CD1c-positive myeloid dendritic cell (primary cell): ENCODE data around the gene DDAH1.

ENCODE experiments used
- DNase-seq: peaks from one replicate; pipeline ENCODE4 v3.0.0-alpha.2; 2016; ENCODE audit errors: extremely low spot score

The DDAH1 gene

DNA sequence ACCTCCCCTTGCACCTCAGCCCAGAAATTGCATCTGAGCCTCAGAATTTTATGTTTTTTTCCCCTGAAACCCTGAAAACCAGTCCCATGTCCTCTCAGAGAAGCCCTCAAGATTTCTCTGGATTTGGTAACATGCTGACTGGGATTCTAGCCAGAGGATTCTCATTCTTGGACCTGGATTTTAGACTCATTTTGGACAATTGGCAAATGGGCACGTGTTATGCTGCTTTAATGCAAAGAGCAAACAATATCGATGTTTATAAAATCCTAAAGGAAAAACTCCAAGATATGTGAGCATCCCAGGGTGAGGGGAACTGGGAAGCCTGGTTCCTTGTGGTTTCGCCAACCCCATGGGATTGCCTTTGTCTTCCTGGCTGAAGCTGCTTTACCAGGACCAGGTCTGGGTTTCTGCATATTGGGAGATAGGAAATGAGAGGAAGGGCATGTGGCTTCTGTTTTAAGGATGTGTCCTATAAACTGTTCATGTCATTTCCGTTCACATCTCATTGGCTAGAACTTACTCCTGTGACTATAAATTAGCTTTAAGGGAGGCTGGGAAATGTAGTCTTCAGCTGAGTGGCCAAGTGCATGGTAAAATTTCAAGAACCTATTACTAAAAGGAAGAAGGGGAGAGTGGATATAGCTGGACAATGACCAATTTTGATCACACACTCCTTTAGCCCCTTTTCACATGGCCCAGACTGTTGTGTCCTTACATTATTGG is 161.4 kb downstream of the DDAH1 start:
- DNase-seq: no peak

GRCh38 chr1:85300140-85300539 is 164.8 kb downstream of the DDAH1 start:
- DNase-seq: no peak

- peak; percentile 8 for DNase-seq
Observed at GRCh38 chr1:85297855-85298629, 166.9 kb downstream of the DDAH1 start.

DNA sequence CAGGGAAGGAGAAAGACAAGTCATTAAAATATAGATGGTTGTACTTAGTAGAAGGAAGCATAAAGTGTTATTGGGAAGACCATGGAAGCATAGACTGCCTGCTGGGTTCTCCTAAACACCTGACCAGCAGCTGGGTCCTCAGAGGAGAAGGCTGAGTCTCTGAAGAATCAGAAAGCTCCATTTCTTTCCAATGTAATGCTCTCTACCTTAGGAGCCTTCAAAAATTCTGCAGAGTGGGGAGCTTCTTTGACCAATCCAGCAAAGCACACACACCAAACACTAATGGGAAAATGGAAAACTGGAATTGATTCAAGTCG is 167.5 kb downstream of the DDAH1 start:
- DNase-seq: no peak

- DNase-seq: no peak
Observed at GRCh38 chr1:85296980-85297379, 168.0 kb downstream of the DDAH1 start.

DNA sequence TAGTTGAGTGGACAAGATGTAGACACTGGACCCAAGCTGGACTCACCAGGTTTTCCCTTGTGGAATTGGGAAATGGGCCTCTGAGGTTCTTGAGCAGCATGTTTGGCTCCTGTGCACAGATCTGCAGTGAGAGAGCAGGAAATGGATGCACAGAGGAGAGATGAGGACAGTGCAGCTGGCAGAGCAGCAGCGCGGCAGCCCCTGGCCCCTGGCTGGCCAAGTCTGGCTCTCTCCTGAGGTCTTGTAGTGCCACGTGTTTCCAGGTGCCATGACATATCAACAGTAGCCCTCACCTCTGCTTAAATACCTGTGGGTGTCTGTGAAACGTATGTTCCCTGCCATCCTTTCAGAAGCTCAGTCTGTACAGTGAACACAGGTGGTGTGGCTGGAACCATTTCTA is 169.3 kb downstream of the DDAH1 start:
- DNase-seq: no peak

DNA sequence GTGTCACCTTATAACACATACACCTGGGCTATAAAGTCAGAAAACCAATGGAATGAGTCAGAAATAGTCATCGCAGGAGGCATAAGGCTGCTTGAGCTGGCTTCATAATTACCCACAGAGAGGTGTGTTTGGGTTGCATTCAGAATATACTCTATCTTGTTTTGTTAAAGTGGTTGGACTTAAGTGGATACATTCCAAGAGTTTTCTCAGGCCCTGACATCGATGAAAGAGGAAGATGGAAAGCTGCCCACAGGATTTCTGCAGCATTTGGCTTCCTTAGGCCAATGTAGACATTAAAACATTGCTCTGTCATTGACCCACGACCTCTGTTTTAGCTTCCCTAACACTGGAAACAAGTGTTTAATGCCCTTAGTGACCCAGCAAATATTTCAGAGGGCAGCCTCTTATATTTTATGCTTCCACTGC is 169.9 kb downstream of the DDAH1 start:
- DNase-seq: no peak

DNA sequence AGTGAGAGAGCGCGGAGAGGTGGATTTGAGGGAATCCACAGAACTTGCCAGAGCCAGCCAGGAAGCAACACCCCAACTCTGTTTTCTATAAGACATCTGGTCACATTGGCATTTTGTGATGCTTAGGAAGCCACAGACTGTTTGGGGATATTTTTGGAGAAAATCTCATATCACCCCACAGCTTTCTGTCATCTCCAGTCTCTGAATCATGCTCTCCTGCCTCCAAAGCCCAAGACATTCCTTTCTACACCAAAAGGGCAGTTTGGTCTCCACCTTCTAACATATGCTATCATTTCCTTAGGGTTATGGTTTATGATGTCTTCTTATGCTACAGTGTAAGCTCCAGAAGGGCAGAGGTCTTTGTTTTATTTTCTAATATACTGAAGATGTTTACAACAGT is 174.1 kb downstream of the DDAH1 start:
- DNase-seq: no peak

DNA sequence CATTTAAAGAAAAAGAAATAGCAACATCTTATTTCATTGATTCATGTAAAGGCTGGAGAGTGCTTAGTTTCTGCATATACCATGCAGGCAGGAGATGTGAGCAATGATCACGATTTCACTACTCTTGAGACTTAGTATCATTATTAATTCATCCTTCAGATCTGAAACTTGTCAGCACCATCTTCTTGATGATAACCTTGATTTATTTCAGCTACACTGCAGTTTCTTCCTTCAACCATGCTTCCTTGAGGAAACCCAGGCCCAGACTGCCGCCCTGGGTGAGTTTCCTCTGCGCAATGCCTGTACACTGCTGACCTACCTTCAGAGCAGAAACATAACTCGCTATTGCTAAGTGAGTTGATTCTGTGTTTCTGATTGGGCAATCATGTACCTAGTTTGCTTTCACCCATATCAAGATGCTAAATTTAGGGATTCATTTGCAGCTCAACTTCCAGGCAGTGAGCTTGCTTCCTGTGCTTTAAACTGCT is 175.1 kb downstream of the DDAH1 start:
- no peak for DNase-seq

DNA sequence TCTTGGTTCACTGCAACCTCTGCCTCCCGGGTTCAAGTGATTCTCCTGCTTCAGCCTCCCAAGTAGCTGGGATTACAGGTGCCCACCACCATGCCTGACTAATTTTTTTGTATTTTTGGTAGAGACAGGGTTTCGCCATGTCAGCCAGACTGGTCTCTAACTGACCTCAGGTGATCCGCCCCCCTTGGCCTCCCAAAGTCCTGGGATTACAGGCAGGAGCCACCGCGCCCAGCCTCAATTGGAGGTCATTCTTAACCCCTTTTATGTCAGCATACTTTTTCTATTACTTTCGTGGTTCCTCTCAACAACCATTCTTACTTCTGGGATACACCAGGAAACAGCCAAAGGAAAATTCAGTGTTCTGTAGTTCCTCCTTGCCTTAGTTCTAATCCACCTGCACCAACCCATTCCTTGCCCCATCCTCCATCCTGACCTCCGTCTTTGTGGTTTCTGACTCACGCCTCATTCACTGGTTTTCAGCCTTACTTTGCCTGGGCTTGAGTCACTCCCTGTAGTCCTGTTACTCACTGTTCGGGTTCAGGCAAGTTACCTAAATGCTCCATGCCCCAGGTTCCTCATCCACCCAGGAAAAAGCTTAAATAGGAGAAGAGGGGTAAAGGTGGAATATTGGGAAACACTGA is 175.6 kb downstream of the DDAH1 start:
- DNase-seq: no peak

DNA sequence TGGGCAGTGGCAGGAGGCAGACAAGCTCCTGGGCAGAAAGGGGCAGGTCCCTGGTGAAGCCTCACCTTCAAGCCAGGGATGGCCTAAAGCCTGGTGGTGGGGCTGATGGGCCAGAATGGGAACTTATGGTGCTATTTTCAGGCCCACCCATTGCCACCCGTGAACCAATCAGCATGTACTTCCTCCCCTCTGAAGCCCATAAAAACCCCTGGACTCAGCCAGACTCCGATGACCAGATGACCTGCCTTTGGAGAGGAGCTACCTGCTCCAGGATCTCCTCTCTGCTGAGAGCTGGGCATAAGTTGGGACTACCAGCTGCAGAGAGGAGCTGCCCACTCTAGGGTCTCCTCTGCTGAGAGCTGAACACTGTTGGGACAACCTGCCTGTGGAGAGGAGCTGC is 180.8 kb downstream of the DDAH1 start:
- no peak for DNase-seq

DNA sequence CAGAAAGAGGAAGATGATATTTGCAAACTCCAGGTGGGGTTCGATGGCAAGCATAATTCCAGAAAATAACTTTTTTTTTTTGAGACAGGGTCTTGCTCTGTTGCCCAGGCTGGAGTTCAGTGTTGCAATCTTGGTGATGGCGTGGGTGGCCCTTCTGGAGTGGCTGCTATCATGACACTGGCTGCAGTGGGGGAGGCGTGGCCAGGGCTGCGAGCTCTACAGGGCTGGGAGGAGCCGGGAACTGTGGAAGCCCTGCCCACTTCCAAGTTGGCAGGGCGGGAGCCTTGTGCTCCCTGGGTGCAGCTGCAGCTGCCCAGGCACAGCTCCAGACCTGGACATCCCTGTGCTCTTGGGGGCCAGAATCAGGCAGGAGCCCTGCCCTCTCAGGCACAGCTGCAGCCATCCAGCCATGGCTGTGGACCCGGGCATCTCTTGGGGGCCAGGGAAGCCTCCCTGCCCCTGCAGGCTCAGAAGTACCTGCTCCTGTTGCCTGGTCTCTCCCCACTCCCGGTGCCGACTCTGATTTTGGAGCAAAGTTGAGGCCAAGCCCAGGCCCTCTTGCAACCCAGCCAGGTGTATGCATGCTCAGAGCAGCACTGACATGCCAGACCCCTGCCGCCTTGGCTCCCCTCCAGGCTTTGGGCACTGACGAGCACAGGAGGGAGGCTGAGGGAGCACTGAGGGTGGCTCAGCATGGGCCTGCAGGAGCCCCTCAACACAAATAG is 181.3 kb downstream of the DDAH1 start:
- no peak for DNase-seq

- DNase-seq: no peak
Observed at GRCh38 chr1:85282424-85282823, 182.5 kb downstream of the DDAH1 start.

GRCh38 chr1:85280636-85281035 is 184.3 kb downstream of the DDAH1 start:
- DNase-seq: no peak

- no peak for DNase-seq
Observed at GRCh38 chr1:85279458-85280080, 185.4 kb downstream of the DDAH1 start.

- DNase-seq: peak; percentile 84
Observed at GRCh38 chr1:85278853-85279314, 186.1 kb downstream of the DDAH1 start.

DNA sequence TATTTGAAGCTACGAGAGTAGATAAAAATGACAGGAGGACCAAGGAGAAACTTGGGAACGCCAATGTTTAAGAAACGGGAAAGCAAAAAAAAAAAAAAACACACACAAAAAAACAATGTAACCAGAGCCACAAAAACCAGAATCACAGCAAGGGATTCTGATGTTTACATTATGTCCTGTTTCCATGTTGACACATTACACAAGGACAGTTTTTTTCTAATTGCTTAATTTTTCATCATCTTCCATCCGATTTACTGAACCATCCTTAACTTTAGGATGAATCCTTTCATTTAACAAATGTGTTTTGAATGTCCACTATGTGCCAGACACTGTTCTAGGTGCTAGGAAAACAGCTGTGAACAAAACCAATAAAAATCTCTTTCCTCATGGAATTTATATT is 187.2 kb downstream of the DDAH1 start:
- DNase-seq: peak; percentile 13

GRCh38 chr1:85276978-85277639 is 187.8 kb downstream of the DDAH1 start:
- no peak for DNase-seq

DNA sequence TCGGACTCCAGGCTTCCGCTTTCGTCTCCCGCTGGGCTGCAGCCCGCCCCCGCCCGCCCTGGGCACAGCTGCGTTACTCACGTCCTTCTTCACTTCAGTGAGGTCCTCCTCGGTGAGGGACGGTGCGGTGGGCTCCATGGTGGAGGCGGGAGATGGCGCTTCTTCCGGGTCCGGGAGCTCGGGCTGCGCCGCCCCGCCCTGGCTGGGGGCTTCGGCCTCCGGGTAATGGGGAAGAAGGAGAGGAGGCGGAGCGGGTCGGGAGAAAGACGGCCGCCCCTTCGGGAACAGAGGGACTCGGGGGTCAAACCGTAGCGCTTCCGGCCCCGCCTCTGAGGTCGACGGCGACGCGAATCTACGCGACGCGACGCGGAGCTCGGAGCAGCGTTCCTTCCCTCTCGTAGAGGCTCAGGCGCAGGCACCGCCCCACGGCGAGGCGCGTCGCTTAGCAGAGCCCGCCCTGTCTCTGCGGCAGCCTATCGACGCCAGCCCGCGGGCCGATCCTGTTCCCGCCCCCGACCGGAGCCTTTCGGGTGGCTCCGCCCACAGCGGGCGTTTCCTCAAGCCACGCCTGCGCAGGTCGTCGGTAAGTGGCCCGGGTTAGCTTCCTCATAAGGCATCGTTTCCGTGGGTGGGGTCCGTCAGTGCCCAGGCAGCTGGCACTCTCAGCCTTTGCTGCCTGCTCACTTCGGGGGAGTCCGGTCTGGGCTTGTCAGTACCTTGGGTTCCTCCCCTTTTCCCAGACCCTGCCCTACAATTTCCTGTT is 188.6 kb downstream of the DDAH1 start, which contains the start of gene BCL10:
BCL10 (minus strand) TSS at position 418 of the 763 bp plus-strand sequence; CDS start at position 138, 280 bp downstream.
- peak; percentile 100 for DNase-seq

- DNase-seq: peak; percentile 49
Observed at GRCh38 chr1:85275701-85276214, 189.2 kb downstream of the DDAH1 start.
